NT2/D1 (cell line): ENCODE results near the gene GSE1.

ENCODE experiments used
- DNase-seq: peaks from one replicate; pipeline ENCODE4 v3.0.0-alpha.2; 2011; ENCODE audit warnings: low read depth, low spot score
- H3K27me3 ChIP-seq: 2 replicates; pipeline ENCODE4 v1.6.0; 2011; ENCODE audit warnings: mild to moderate bottlenecking; ENCODE audit not compliant: insufficient read length, insufficient read depth
- H3K36me3 ChIP-seq: 2 replicates; pipeline ENCODE4 v1.6.1; 2011; ENCODE audit warnings: mild to moderate bottlenecking, low read length, mixed read lengths; ENCODE audit not compliant: insufficient read depth, insufficient read length
- H3K4me1 ChIP-seq: 2 replicates; pipeline ENCODE4 v1.5.1; 2011; ENCODE audit not compliant: insufficient read depth, insufficient read length
- H3K4me3 ChIP-seq: 2 replicates; pipeline ENCODE4 v1.5.1; 2011; ENCODE audit warnings: low read depth; ENCODE audit not compliant: insufficient read length
- H3K9ac ChIP-seq: 2 replicates; pipeline ENCODE4 v1.6.0; 2011; ENCODE audit warnings: low read depth; ENCODE audit not compliant: insufficient read length
- H3K9me3 ChIP-seq: 2 replicates; pipeline ENCODE4 v1.5.1; 2011; ENCODE audit warnings: mild to moderate bottlenecking, low read length; ENCODE audit not compliant: insufficient read depth
- SUZ12 ChIP-seq: IDR thresholded peaks from 2 replicates; pipeline ENCODE4 v1.6.1; 2011; ENCODE audit not compliant: insufficient read length, insufficient read depth; ENCODE audit errors: extremely low read depth
- YY1 ChIP-seq: IDR thresholded peaks from 2 replicates; pipeline ENCODE4 v1.6.1; 2011; ENCODE audit not compliant: insufficient read length, insufficient read depth
- ZNF274 ChIP-seq: IDR thresholded peaks from 2 replicates; pipeline ENCODE4 v1.6.1; 2011; ENCODE audit warnings: mild to moderate bottlenecking, low read depth, low read length

GSE1 gene

GRCh38 chr16:85567101-85567866, 45.8 kb upstream of the GSE1 start:
- no peak for DNase-seq
- Histone ChIP-seq H3K9me3 (peaks cover 3% of the 10 kb centered on the region; the same call in 1 of the 2 replicates), H3K4me1 (peaks cover 55% of the 10 kb centered on the region), H3K9ac (peak overlapping the region; percentile 15), H3K36me3 (peaks cover 5% of the 10 kb centered on the region), H3K4me3 (no peak overlapping the region), H3K27me3 (peaks cover 48% of the 10 kb centered on the region)
- TF ChIP-seq YY1 (no peak), SUZ12 (no peak), ZNF274 (no peak)

- no peak overlapping the region for H3K9ac ChIP-seq
- no peak for DNase-seq
- H3K36me3 ChIP-seq, result peaks cover 6% of the 10 kb centered on the region
Measured at GRCh38 chr16:85567935-85568334, 45.2 kb upstream of the GSE1 start.

GRCh38 chr16:85568519-85568918, 44.6 kb upstream of the GSE1 start:
- no peak for TF ChIP-seq YY1
- TF ChIP-seq SUZ12, result no peak
- TF ChIP-seq ZNF274, result no peak
- no peak overlapping the region for H3K9ac ChIP-seq
- DNase-seq, result no peak

More at GRCh38 chr16:85567935-85568334, 45.2 kb upstream of the GSE1 start:
- Histone ChIP-seq H3K4me3 (no peak overlapping the region), H3K9me3 (peaks cover 3% of the 10 kb centered on the region; the same call in 1 of the 2 replicates), H3K27me3 (peaks cover 50% of the 10 kb centered on the region), H3K4me1 (peaks cover 53% of the 10 kb centered on the region)
- TF ChIP-seq ZNF274 (no peak), YY1 (no peak), SUZ12 (no peak)

GRCh38 chr16:85569039-85569614, 44.0 kb upstream of the GSE1 start:
- peaks cover 58% of the 10 kb centered on the region for H3K4me1 ChIP-seq

More at GRCh38 chr16:85568519-85568918, 44.6 kb upstream of the GSE1 start:
- peaks cover 3% of the 10 kb centered on the region; the same call in 1 of the 2 replicates for H3K9me3 ChIP-seq
- peaks cover 6% of the 10 kb centered on the region for H3K36me3 ChIP-seq
- H3K27me3 ChIP-seq, result peaks cover 47% of the 10 kb centered on the region
- H3K4me1 ChIP-seq, result peaks cover 52% of the 10 kb centered on the region
- no peak overlapping the region for H3K4me3 ChIP-seq

GRCh38 chr16:85569615-85570212, 43.4 kb upstream of the GSE1 start:
- H3K36me3 ChIP-seq, result peaks cover 6% of the 10 kb centered on the region
- DNase-seq, result no peak
- H3K4me3 ChIP-seq, result no peak overlapping the region
- H3K27me3 ChIP-seq, result peaks cover 46% of the 10 kb centered on the region
- peaks cover 3% of the 10 kb centered on the region; the same call in 1 of the 2 replicates for H3K9me3 ChIP-seq
- peak overlapping the region; percentile 15 for H3K9ac ChIP-seq
- TF ChIP-seq ZNF274, result no peak
- TF ChIP-seq YY1, result no peak
- no peak for TF ChIP-seq SUZ12
- H3K4me1 ChIP-seq, result peaks cover 60% of the 10 kb centered on the region

More at GRCh38 chr16:85569039-85569614, 44.0 kb upstream of the GSE1 start:
- TF ChIP-seq ZNF274 (no peak), SUZ12 (no peak), YY1 (no peak)
- Histone ChIP-seq H3K9ac (no peak overlapping the region), H3K36me3 (peaks cover 6% of the 10 kb centered on the region), H3K27me3 (peaks cover 46% of the 10 kb centered on the region), H3K9me3 (peaks cover 3% of the 10 kb centered on the region; the same call in 1 of the 2 replicates), H3K4me3 (no peak overlapping the region)
- DNase-seq, result no peak

- Histone ChIP-seq H3K27me3 (peaks cover 46% of the 10 kb centered on the region), H3K4me3 (no peak overlapping the region), H3K36me3 (peaks cover 6% of the 10 kb centered on the region), H3K9ac (peak overlapping the region; percentile 46), H3K9me3 (peaks cover 3% of the 10 kb centered on the region; the same call in 1 of the 2 replicates), H3K4me1 (peaks cover 60% of the 10 kb centered on the region)
- TF ChIP-seq SUZ12 (no peak), YY1 (no peak), ZNF274 (no peak)
- no peak for DNase-seq
Measured at GRCh38 chr16:85570213-85570734, 42.8 kb upstream of the GSE1 start.
